SU-DHL-6 (cell line): ENCODE data around the gene GRAMD1A.

Experiments
- EZH2phosphoT487 ChIP-seq: fragments of 200-600 bp; sonication (generic), shearing (Covaris generic); conservative IDR thresholded peaks from 2 replicates; pipeline ENCODE4 v1.6.1; 2018; ENCODE audit warnings: mild to moderate bottlenecking, antibody characterized with exemption, low read length, moderate library complexity, mixed read lengths
- TF ChIP-seq, protein P1 (sequence below): fragments of 200-600 bp; sonication (generic); IDR thresholded peaks from one replicate; pipeline ENCODE4 v1.5.1; 2017; ENCODE audit warnings: antibody characterized with exemption, mild to moderate bottlenecking, low read length, moderate library complexity; ENCODE audit not compliant: insufficient read depth, poor library complexity, severe bottlenecking

GRCh38 chr19:35024095-35024494, 24.0 kb downstream of the GRAMD1A start:
- TF ChIP-seq, protein P1, sequence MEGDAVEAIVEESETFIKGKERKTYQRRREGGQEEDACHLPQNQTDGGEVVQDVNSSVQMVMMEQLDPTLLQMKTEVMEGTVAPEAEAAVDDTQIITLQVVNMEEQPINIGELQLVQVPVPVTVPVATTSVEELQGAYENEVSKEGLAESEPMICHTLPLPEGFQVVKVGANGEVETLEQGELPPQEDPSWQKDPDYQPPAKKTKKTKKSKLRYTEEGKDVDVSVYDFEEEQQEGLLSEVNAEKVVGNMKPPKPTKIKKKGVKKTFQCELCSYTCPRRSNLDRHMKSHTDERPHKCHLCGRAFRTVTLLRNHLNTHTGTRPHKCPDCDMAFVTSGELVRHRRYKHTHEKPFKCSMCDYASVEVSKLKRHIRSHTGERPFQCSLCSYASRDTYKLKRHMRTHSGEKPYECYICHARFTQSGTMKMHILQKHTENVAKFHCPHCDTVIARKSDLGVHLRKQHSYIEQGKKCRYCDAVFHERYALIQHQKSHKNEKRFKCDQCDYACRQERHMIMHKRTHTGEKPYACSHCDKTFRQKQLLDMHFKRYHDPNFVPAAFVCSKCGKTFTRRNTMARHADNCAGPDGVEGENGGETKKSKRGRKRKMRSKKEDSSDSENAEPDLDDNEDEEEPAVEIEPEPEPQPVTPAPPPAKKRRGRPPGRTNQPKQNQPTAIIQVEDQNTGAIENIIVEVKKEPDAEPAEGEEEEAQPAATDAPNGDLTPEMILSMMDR: no peak
- TF ChIP-seq EZH2phosphoT487: no peak
